GM20000 (cell line): ENCODE measurements around the gene ASB18.

Experiments used
- DNase-seq: peaks from one replicate; pipeline ENCODE4 v3.0.0; 2012; ENCODE audit warnings: low spot score
- CTCF ChIP-seq: IDR thresholded peaks from 2 replicates; pipeline ENCODE4 v1.5.1; 2012; ENCODE audit warnings: mild to moderate bottlenecking, control low read depth; ENCODE audit errors: extremely low read depth, missing control alignments

The ASB18 gene

GRCh38 chr2:236177967-236178889 lies 86.0 kb downstream of the ASB18 start:
- TF ChIP-seq CTCF: peak; percentile 62
- DNase-seq: peak; percentile 78

DNA sequence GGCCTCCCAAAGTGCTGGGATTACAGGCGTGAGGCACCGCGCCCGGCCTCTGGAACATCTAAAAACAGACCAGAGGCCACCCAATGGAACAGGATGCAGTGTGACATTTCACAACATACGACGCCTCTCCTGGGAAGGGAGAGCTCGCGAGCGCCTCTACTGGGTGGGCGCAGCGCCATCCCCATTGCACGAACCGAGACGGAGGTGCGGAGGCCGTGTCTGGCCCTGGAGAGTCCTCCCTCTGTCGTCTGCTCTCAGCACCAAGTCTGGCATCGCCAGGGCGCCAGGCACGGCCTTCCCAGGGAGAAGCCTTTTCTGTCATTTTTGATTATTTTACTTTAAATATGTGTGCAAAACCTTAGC lies 86.6 kb downstream of the ASB18 start:
- peak; percentile 30 for TF ChIP-seq CTCF
- peak; percentile 63 for DNase-seq

DNA sequence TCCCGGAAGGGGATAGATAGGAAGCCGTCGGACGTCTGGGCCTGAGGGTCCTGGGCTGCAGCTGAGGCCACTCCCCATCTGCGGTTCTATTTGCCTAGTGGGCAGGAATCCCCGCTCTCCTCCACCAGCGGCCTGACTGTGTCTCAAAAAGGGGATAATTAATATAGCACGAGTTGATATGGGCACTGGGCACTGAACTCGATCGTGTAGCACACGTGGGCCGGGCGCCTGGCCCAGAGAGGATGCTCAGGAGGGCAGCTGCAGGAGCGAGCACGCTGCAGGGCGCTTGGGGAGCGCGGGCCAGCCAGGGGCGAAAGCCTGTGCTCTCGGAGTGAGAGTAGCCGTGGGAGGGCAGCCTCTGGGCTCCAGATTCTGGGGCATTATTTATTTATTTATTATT lies 87.3 kb downstream of the ASB18 start:
- TF ChIP-seq CTCF: no peak
- no peak for DNase-seq

GRCh38 chr2:236176417-236176816 lies 87.8 kb downstream of the ASB18 start:
- peak; percentile 45 for TF ChIP-seq CTCF
- peak; percentile 68 for DNase-seq

- peak; percentile 46 for DNase-seq
- TF ChIP-seq CTCF: no peak
Observed at GRCh38 chr2:236175548-236176150, 88.6 kb downstream of the ASB18 start.

DNA sequence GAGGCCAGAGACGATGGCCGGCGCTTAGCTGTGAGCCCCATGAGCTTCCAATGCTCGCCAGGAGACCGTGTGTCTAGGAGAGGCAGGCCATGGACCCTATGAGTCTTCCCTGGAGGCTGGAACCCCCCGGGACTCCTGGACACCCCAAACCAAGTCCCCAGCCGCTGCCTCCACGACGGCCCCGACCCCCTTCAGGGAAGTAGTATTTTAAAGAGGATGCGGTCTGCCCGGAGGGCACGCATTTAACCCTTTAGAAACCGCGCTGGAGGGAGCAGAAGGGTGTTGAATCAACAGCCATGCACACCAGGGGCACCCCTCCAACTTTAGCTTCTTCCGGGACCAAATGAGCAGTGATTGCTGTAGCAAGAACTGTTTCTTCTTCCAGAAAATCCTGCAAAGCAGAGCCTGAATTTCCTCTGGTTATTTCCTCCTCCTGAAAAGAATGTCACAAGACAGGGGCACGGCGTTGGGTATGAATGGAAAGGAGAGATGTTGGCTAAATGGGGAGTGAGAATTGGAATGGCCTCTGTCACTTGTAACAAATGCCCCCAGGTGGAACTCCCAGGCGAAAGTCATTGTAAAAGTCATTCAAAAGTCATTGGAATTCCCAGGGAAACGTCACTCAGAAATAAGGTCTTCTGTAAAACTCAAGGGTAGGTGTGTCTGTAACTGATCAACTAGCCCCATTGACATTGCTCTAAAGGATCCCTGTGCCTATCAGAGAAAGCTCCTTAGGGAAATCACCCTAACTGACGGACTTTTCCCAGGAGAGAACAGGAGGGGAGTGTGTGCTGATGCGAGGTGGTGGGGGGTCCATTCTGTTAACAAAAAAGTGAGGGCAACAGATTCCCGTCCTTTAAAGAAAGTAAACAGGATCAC lies 90.2 kb downstream of the ASB18 start:
- no peak for TF ChIP-seq CTCF
- no peak for DNase-seq
